ENCODE measurements around the gene ESYT3.

Gene ESYT3

DNA sequence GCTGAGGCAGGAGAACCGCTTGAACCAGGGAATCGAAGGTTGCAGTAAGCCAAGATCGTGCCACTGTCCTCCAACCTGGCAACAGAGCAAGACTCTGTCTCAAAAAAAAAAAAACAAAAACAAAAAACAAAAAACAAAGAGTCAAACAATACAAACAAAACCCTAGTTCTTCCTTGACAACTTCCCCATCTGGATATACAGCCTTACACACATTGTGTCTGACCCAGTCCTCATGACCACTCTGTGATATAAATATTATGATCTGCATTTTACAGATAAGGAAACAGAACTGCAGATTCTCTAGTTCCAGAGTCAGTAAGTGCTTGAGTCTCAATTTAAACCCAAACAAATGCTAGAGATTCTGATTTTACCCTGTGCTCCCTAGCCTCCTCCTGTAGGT, 4.8 kb upstream of the ESYT3 start:
- Histone ChIP-seq H3K4me3 (ENCODE audit: insufficient read length, low read depth) (no peak overlapping the region), H3K4me1 (ENCODE audit: insufficient read depth, insufficient read length) (no peaks in the 10 kb centered on the region), H3K36me3 (ENCODE audit: insufficient read depth, insufficient read length, low read length) (no peaks in the 10 kb centered on the region), H3K9ac (ENCODE audit: insufficient read length, low read depth) (no peak overlapping the region), H3K9me3 (ENCODE audit: insufficient read depth, low read length) (peaks cover 10% of the 10 kb centered on the region; the same call in 1 of the 2 replicates), H3K27me3 (ENCODE audit: insufficient read depth, insufficient read length) (peaks cover 22% of the 10 kb centered on the region)
- no peak for DNase-seq (ENCODE audit: low read depth, low spot score)
- TF ChIP-seq ZNF274 (IDR thresholded peaks at IDR 0.05; ENCODE audit: low read depth, low read length), result no peak
- no peak for TF ChIP-seq SUZ12 (IDR thresholded peaks at IDR 0.05; ENCODE audit: extremely low read depth, insufficient read depth, insufficient read length)
- TF ChIP-seq YY1 (IDR thresholded peaks at IDR 0.05; ENCODE audit: insufficient read depth, insufficient read length), result no peak

DNA sequence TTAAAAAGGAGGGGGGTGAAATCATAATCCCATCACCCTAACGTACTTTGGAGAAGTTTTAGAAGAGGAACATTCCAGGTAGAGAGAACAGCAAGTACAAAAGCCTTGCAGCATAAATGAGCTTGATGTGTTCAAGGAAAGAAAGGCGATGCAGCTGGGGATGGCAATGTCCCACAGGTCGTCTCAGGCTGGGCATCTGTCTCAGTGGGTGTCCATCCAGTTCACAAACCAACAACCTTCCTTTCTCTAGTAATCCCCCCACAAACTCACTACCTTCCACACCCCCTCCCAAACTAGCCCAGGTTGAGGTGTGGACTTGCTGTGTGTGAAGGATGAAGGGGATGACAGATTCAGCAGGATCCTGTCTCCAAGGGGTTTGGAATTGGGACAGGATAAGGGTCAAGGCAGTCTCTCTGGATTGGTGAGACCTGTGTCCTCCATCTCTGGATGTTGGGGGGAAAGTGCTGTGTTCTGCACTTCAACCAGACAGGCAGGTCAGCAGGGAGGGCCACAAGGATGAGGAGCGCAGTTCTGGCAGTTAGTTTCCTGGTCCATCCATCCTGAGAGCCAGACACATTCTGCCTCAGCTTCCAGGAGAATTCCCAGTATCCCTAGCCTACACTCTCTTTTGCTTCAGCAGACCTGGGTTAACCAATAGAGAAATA, 1.7 kb upstream of the ESYT3 start:
- no peak for TF ChIP-seq ZNF274 (IDR thresholded peaks at IDR 0.05; ENCODE audit: low read depth, low read length)
- TF ChIP-seq SUZ12 (IDR thresholded peaks at IDR 0.05; ENCODE audit: extremely low read depth, insufficient read depth, insufficient read length), result no peak
- no peak for TF ChIP-seq YY1 (IDR thresholded peaks at IDR 0.05; ENCODE audit: insufficient read depth, insufficient read length)
- Histone ChIP-seq H3K9ac (ENCODE audit: insufficient read length, low read depth) (no peak overlapping the region), H3K4me1 (ENCODE audit: insufficient read depth, insufficient read length) (peaks cover 2% of the 10 kb centered on the region), H3K36me3 (ENCODE audit: insufficient read depth, insufficient read length, low read length) (peaks cover 9% of the 10 kb centered on the region), H3K4me3 (ENCODE audit: insufficient read length, low read depth) (no peak overlapping the region), H3K9me3 (ENCODE audit: insufficient read depth, low read length) (peaks cover 10% of the 10 kb centered on the region; the same call in 1 of the 2 replicates), H3K27me3 (ENCODE audit: insufficient read depth, insufficient read length) (peaks cover 47% of the 10 kb centered on the region)
- DNase-seq (ENCODE audit: low read depth, low spot score), result no peak

DNA sequence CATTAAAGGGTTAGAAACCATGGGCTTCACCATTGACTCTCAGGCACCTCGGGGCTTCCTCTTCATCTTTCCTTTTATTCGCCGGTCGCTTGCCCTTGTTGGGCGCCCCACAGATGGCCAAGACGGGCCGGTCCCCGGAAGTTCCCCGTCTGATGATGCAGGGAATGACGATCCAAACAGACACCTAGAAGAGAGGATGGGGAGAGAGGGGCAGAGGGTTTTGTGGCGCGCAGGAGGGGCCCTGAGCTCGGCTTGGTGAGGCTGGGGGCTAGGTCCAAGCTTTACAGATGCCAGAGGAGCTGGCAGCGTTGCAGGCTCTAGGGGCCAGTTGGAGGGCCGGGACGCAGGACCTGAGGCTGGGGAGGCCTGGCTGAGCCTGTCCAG, 532 bp upstream of the ESYT3 start:
- H3K36me3 ChIP-seq (ENCODE audit: insufficient read depth, insufficient read length, low read length), result peaks cover 18% of the 10 kb centered on the region
- H3K4me1 ChIP-seq (ENCODE audit: insufficient read depth, insufficient read length), result peaks cover 6% of the 10 kb centered on the region
- no peak for DNase-seq (ENCODE audit: low read depth, low spot score)
- H3K9me3 ChIP-seq (ENCODE audit: insufficient read depth, low read length), result peaks cover 10% of the 10 kb centered on the region; the same call in 1 of the 2 replicates
- TF ChIP-seq ZNF274 (IDR thresholded peaks at IDR 0.05; ENCODE audit: low read depth, low read length) (no peak), YY1 (IDR thresholded peaks at IDR 0.05; ENCODE audit: insufficient read depth, insufficient read length) (no peak), SUZ12 (IDR thresholded peaks at IDR 0.05; ENCODE audit: extremely low read depth, insufficient read depth, insufficient read length) (no peak)
- no peak overlapping the region for H3K4me3 ChIP-seq (ENCODE audit: insufficient read length, low read depth)
- H3K27me3 ChIP-seq (ENCODE audit: insufficient read depth, insufficient read length), result peaks cover 47% of the 10 kb centered on the region
- no peak overlapping the region for H3K9ac ChIP-seq (ENCODE audit: insufficient read length, low read depth)

DNA sequence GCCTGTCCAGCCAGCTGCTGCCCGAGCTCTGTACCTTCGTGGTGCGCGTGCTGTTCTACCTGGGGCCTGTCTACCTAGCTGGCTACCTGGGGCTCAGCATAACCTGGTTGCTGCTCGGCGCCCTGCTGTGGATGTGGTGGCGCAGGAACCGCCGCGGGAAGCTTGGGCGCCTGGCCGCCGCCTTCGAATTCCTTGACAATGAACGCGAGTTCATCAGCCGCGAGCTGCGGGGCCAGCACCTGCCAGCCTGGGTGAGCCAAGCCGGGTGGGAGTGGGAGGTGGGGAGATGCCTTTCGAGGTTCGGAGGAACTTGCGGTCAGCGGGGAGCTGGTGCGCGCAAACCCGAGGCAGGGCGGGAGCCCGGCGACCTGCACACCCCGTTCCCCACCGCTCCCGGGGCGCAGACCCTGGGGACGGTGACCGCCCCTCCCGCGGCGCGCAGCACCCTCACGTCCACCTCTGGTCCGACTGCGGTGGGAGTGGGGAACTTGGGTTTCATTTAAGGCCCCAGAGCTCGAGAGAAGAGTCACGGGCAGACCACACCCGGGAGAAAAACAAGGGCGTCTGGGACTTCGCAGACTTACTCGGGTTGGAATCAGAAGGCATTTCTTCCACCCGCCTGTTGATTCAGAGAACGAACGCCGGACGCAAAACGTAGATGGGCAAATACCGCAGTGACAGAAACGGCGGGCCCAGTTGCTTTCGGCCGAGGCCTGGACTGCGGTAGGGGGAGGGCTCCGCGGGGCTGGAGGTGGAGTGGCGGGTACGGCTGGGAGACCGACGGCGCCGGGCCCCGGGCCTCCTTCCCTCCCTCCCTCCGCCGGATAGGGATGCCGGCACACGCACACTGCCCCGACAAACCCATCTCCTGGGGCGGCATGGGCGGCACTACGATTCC, 708 bp downstream of the ESYT3 start:
- Histone ChIP-seq H3K9ac (ENCODE audit: insufficient read length, low read depth) (peak overlapping the region; percentile 88), H3K4me1 (ENCODE audit: insufficient read depth, insufficient read length) (peaks cover 16% of the 10 kb centered on the region), H3K27me3 (ENCODE audit: insufficient read depth, insufficient read length) (peaks cover 47% of the 10 kb centered on the region), H3K9me3 (ENCODE audit: insufficient read depth, low read length) (peaks cover 10% of the 10 kb centered on the region; the same call in 1 of the 2 replicates), H3K36me3 (ENCODE audit: insufficient read depth, insufficient read length, low read length) (peaks cover 20% of the 10 kb centered on the region), H3K4me3 (ENCODE audit: insufficient read length, low read depth) (peak overlapping the region; percentile 67)
- no peak for DNase-seq (ENCODE audit: low read depth, low spot score)
- TF ChIP-seq YY1 (IDR thresholded peaks at IDR 0.05; ENCODE audit: insufficient read depth, insufficient read length), result no peak

DNA sequence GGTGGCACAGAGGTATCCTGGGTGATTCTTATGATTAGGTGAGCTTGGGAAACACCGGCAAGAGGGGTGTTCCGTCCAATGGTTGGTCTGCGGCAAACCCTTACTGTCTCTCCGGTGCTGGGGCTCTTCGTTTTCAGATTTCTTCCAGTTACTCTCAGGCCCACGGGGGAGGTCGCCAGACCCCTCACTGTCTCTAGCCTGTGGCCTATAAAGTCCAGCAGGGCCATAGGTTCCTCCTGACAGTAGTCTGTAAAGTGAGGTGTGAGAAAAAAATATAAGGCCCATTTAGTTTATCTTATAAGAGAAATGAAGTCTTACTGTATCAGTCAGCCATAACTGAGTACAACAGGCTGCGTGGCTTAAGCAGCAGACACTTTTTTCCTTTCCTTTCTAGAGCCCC, 1.4 kb downstream of the ESYT3 start:
- no peak for DNase-seq (ENCODE audit: low read depth, low spot score)
- Histone ChIP-seq H3K36me3 (ENCODE audit: insufficient read depth, insufficient read length, low read length) (peaks cover 20% of the 10 kb centered on the region), H3K4me3 (ENCODE audit: insufficient read length, low read depth) (peak overlapping the region; percentile 67), H3K27me3 (ENCODE audit: insufficient read depth, insufficient read length) (peaks cover 47% of the 10 kb centered on the region), H3K4me1 (ENCODE audit: insufficient read depth, insufficient read length) (peaks cover 19% of the 10 kb centered on the region), H3K9ac (ENCODE audit: insufficient read length, low read depth) (peak overlapping the region; percentile 88), H3K9me3 (ENCODE audit: insufficient read depth, low read length) (peaks cover 10% of the 10 kb centered on the region; the same call in 1 of the 2 replicates)
- TF ChIP-seq ZNF274 (IDR thresholded peaks at IDR 0.05; ENCODE audit: low read depth, low read length) (no peak), SUZ12 (IDR thresholded peaks at IDR 0.05; ENCODE audit: extremely low read depth, insufficient read depth, insufficient read length) (no peak), YY1 (IDR thresholded peaks at IDR 0.05; ENCODE audit: insufficient read depth, insufficient read length) (no peak)

DNA sequence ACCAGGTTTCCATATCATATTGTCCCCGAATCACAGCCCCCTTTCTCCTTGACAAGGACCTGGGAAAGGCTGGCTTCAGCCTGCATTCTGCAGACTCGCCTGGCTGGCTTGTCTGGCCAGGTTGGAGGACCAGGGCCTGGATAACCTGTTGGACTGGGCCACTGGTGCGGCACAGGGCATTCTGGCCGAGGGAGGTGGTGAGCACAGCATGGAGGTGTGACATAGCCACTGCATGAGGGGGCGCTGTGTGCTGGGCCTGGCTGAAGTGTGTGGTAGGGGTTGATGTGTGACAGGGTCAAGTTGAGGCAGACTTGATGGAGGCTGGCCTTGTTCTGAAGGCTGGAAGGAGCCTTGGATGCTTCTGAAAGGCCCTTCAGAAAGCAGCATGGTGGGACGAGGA, 2.9 kb downstream of the ESYT3 start:
- Histone ChIP-seq H3K27me3 (ENCODE audit: insufficient read depth, insufficient read length) (peaks cover 47% of the 10 kb centered on the region), H3K9me3 (ENCODE audit: insufficient read depth, low read length) (peaks cover 10% of the 10 kb centered on the region; the same call in 1 of the 2 replicates), H3K4me3 (ENCODE audit: insufficient read length, low read depth) (no peak overlapping the region), H3K9ac (ENCODE audit: insufficient read length, low read depth) (no peak overlapping the region), H3K36me3 (ENCODE audit: insufficient read depth, insufficient read length, low read length) (peaks cover 20% of the 10 kb centered on the region), H3K4me1 (ENCODE audit: insufficient read depth, insufficient read length) (peaks cover 24% of the 10 kb centered on the region)
- TF ChIP-seq ZNF274 (IDR thresholded peaks at IDR 0.05; ENCODE audit: low read depth, low read length) (no peak), SUZ12 (IDR thresholded peaks at IDR 0.05; ENCODE audit: extremely low read depth, insufficient read depth, insufficient read length) (no peak), YY1 (IDR thresholded peaks at IDR 0.05; ENCODE audit: insufficient read depth, insufficient read length) (no peak)
- DNase-seq (ENCODE audit: low read depth, low spot score), result no peak

DNA sequence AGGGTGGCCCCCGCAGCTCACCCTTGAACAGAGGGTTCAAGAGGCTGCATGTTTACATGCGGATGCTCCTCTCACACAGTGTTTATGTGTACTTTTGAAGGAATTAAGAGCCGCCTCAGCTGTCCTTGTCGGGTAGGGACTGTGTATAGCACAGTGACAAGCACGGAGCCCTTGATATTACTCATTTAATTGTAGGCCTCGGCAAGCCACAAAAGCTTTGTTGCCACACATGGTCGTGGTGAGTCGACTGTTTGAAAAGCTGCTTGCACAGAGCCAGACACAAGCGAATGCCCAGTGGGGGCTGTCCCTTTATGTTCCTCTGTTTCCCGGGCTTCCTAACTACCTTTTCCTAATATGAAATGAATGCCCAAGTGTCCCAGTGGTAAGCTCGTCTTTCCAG, 4.5 kb downstream of the ESYT3 start:
- no peak overlapping the region for H3K4me3 ChIP-seq (ENCODE audit: insufficient read length, low read depth)
- peaks cover 20% of the 10 kb centered on the region for H3K36me3 ChIP-seq (ENCODE audit: insufficient read depth, insufficient read length, low read length)
- peaks cover 4% of the 10 kb centered on the region; the same call in 1 of the 2 replicates for H3K9me3 ChIP-seq (ENCODE audit: insufficient read depth, low read length)
- H3K9ac ChIP-seq (ENCODE audit: insufficient read length, low read depth), result no peak overlapping the region
- peaks cover 33% of the 10 kb centered on the region for H3K27me3 ChIP-seq (ENCODE audit: insufficient read depth, insufficient read length)
- peaks cover 29% of the 10 kb centered on the region for H3K4me1 ChIP-seq (ENCODE audit: insufficient read depth, insufficient read length)
- TF ChIP-seq YY1 (IDR thresholded peaks at IDR 0.05; ENCODE audit: insufficient read depth, insufficient read length), result no peak
- TF ChIP-seq ZNF274 (IDR thresholded peaks at IDR 0.05; ENCODE audit: low read depth, low read length), result no peak
- no peak for TF ChIP-seq SUZ12 (IDR thresholded peaks at IDR 0.05; ENCODE audit: extremely low read depth, insufficient read depth, insufficient read length)
- no peak for DNase-seq (ENCODE audit: low read depth, low spot score)

Measured in NT2/D1 (cell line).